Nephron (organoid): ENCODE results near the gene BTBD1.
A peak's percentile ranks its signal among the peaks of the same experiment; 100 is the strongest.
"Not testable (repeated sequence)": the region's sequence is repeated elsewhere in the genome, so short reads cannot be mapped to it uniquely, and the experiment has no call there.

Experiments used
- H3K27ac Mint-ChIP-seq, 3 experiments: 2 replicates each; pipeline ENCODE4 v1.8.0; 2020; ENCODE audit warnings: mixed read lengths in 3 of 3, mild to moderate bottlenecking in 2 of 3, moderate library complexity in 1 of 3
- H3K27me3 Mint-ChIP-seq: 2 replicates; pipeline ENCODE4 v1.8.0; 2021; ENCODE audit warnings: low read depth, mild to moderate bottlenecking, moderate library complexity, mixed read lengths
- H3K36me3 Mint-ChIP-seq: 2 replicates; pipeline ENCODE4 v1.8.0; 2020; ENCODE audit warnings: low read depth, mixed read lengths
- H3K4me1 Mint-ChIP-seq: 2 replicates; pipeline ENCODE4 v1.8.0; 2020; ENCODE audit warnings: mixed read lengths
- H3K4me3 Mint-ChIP-seq, 3 experiments: 2 replicates each; pipeline ENCODE4 v1.8.0; 2020; ENCODE audit warnings: mild to moderate bottlenecking in 3 of 3, mixed read lengths in 3 of 3, moderate library complexity in 2 of 3
- H3K9me3 Mint-ChIP-seq: 2 replicates; pipeline ENCODE4 v1.8.0; 2020; ENCODE audit warnings: mixed read lengths
- TF ChIP-seq, protein P1 (sequence below), 3 experiments: fragments of 200-600 bp; sonication (generic); IDR thresholded peaks; one replicate each; pipeline ENCODE4 v1.5.0; 2021; ENCODE audit warnings: antibody characterized with exemption in 3 of 3; ENCODE audit not compliant: unreplicated experiment in 3 of 3

The BTBD1 gene

GRCh38 chr15:83036253-83036652 is 30.8 kb downstream of the BTBD1 start:
- Mint-ChIP-seq H3K27ac (no peak overlapping the region), H3K4me3 (no peak overlapping the region), H3K9me3 (peaks cover 17% of the 10 kb centered on the region), H3K36me3 (peaks cover 77% of the 10 kb centered on the region), H3K4me1 (no peaks in the 10 kb centered on the region), H3K27me3 (no peaks in the 10 kb centered on the region)
- TF ChIP-seq, protein P1, sequence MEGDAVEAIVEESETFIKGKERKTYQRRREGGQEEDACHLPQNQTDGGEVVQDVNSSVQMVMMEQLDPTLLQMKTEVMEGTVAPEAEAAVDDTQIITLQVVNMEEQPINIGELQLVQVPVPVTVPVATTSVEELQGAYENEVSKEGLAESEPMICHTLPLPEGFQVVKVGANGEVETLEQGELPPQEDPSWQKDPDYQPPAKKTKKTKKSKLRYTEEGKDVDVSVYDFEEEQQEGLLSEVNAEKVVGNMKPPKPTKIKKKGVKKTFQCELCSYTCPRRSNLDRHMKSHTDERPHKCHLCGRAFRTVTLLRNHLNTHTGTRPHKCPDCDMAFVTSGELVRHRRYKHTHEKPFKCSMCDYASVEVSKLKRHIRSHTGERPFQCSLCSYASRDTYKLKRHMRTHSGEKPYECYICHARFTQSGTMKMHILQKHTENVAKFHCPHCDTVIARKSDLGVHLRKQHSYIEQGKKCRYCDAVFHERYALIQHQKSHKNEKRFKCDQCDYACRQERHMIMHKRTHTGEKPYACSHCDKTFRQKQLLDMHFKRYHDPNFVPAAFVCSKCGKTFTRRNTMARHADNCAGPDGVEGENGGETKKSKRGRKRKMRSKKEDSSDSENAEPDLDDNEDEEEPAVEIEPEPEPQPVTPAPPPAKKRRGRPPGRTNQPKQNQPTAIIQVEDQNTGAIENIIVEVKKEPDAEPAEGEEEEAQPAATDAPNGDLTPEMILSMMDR (IDR thresholded peaks at IDR 0.05; ENCODE audit: unreplicated experiment in 3 of 3) = no peak

DNA sequence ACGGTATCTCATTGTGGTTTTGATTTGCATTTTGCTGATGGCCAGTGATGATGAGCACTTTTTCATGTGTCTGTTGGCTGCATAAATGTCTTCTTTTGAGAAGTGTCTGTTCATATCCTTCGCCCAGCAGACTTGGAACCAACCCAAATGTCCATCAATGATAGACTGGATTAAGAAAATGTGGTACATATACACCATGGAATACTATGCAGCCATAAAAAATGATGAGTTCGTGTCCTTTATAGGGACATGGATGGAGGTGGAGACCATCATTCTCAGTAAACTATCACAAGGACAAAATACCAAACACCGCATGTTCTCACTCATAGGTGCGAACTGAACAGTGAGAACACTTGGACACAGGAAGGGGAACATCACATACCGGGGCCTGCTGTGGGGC is 35.8 kb downstream of the BTBD1 start:
- H3K4me1 Mint-ChIP-seq, H3K9me3 Mint-ChIP-seq, H3K27me3 Mint-ChIP-seq, H3K4me3 Mint-ChIP-seq, H3K27ac Mint-ChIP-seq: not testable (repeated sequence)
- peaks cover 63% of the 10 kb centered on the region for H3K36me3 Mint-ChIP-seq

- Mint-ChIP-seq H3K36me3 (peaks cover 53% of the 10 kb centered on the region), H3K4me1 (no peaks in the 10 kb centered on the region), H3K27me3 (no peaks in the 10 kb centered on the region), H3K9me3 (peaks cover 2% of the 10 kb centered on the region), H3K4me3 (no peak overlapping the region), H3K27ac (no peak overlapping the region)
- TF ChIP-seq, protein P1 (IDR thresholded peaks at IDR 0.05; ENCODE audit: unreplicated experiment in 3 of 3) = no peak
Observed at GRCh38 chr15:83030021-83030420, 37.0 kb downstream of the BTBD1 start.

DNA sequence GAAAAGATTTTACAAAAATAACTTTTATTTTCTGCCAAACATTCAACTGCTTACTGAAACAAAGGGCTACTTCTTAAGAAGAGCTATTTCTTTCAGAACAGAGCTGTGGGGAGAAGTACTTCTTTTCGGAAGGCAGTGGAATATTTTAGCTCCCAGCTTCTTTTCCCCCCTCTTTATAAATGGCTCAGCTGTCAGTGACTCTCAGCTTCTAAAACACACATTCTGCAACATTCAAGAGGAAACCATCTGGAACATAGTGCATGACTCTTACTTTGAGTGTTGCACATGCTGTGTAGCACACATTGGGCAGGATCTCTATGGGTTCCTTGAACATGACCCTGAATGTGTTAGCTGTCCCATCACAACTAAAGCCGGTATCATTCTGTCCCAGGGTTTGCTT is 48.6 kb downstream of the BTBD1 start:
- Mint-ChIP-seq H3K27ac (no peak overlapping the region), H3K4me3 (no peak overlapping the region), H3K27me3 (no peaks in the 10 kb centered on the region), H3K9me3 (no peaks in the 10 kb centered on the region), H3K4me1 (peaks cover 14% of the 10 kb centered on the region), H3K36me3 (peaks cover 38% of the 10 kb centered on the region)
- TF ChIP-seq, protein P1 (IDR thresholded peaks at IDR 0.05; ENCODE audit: unreplicated experiment in 3 of 3) = no peak

- Mint-ChIP-seq H3K36me3 (peaks cover 50% of the 10 kb centered on the region), H3K27me3 (no peaks in the 10 kb centered on the region), H3K9me3 (no peaks in the 10 kb centered on the region), H3K4me3 (no peak overlapping the region), H3K27ac (no peak overlapping the region), H3K4me1 (peaks cover 27% of the 10 kb centered on the region)
- TF ChIP-seq, protein P1 (IDR thresholded peaks at IDR 0.05; ENCODE audit: unreplicated experiment in 3 of 3) = no peak
Observed at GRCh38 chr15:83016906-83017305, 50.1 kb downstream of the BTBD1 start.

DNA sequence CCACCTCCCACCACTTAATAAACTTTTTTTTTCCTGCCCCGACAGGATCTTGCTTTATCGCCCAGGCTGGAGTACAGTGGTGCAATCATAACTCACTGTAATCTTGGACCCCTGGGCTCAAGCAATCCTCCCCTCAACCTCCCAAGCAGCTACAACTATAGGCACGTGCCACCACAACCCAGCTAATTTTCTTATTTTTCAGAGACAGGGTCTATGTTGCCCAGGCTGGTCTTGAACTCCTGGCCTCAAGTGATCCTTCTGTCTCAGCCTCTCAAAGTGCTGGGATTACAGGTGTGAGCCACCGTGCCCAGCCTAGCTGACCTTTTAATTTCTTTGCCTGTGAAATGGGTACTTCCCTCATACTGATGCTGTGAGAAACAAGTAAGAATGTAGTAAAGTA is 51.7 kb downstream of the BTBD1 start:
- H3K9me3 Mint-ChIP-seq = no peaks in the 10 kb centered on the region
- H3K36me3 Mint-ChIP-seq = peaks cover 50% of the 10 kb centered on the region
- TF ChIP-seq, protein P1 (IDR thresholded peaks at IDR 0.05; ENCODE audit: unreplicated experiment in 3 of 3) = no peak
- no peaks in the 10 kb centered on the region for H3K27me3 Mint-ChIP-seq
- peak overlapping the region in 1 of 3 experiments; percentile 59 for H3K27ac Mint-ChIP-seq
- peak overlapping the region in 1 of 3 experiments; percentile 23 for H3K4me3 Mint-ChIP-seq
- H3K4me1 Mint-ChIP-seq = peaks cover 37% of the 10 kb centered on the region
